ENCODE measurements around the gene MITF.

MITF gene

GRCh38 chr3:69926385-69926784 is 187.1 kb downstream of the MITF start:
- DNase-seq (ENCODE audit: low read depth), result no peak
- TF ChIP-seq, protein P1, sequence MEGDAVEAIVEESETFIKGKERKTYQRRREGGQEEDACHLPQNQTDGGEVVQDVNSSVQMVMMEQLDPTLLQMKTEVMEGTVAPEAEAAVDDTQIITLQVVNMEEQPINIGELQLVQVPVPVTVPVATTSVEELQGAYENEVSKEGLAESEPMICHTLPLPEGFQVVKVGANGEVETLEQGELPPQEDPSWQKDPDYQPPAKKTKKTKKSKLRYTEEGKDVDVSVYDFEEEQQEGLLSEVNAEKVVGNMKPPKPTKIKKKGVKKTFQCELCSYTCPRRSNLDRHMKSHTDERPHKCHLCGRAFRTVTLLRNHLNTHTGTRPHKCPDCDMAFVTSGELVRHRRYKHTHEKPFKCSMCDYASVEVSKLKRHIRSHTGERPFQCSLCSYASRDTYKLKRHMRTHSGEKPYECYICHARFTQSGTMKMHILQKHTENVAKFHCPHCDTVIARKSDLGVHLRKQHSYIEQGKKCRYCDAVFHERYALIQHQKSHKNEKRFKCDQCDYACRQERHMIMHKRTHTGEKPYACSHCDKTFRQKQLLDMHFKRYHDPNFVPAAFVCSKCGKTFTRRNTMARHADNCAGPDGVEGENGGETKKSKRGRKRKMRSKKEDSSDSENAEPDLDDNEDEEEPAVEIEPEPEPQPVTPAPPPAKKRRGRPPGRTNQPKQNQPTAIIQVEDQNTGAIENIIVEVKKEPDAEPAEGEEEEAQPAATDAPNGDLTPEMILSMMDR (IDR thresholded peaks at IDR 0.05; ENCODE audit: low read depth, low read length), result no peak
- TF ChIP-seq, protein P2, sequence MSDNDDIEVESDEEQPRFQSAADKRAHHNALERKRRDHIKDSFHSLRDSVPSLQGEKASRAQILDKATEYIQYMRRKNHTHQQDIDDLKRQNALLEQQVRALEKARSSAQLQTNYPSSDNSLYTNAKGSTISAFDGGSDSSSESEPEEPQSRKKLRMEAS (IDR thresholded peaks at IDR 0.05; ENCODE audit: low read depth, low read length), result no peak
- TF ChIP-seq MYC (IDR thresholded peaks at IDR 0.05; ENCODE audit: low read depth, low read length), result no peak
- no peak for TF ChIP-seq POLR2A (IDR thresholded peaks at IDR 0.05; ENCODE audit: extremely low read depth, insufficient read length)
- H3K4me3 ChIP-seq (ENCODE audit: low read depth, low read length), result no peak overlapping the region

DNA sequence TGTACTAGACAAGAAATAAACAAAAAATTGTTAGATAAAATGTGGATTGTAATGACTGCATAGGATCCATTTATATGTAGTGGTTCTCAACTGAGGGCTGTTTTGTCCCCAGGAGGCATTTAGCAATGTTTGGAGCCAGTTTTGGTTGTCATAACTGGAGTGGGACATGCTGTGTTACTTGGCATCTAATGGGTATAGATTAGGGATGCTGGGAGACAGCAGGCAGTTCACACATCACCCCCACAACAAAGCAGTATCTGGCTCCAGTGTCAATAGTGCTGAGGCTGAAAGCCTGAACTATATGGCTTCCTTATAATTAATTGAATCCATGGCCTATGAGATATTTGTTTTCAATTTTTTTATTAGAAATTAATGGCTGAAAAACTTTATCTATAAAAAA is 188.3 kb downstream of the MITF start:
- DNase-seq (ENCODE audit: low read depth), result no peak
- no peak overlapping the region for H3K4me3 ChIP-seq (ENCODE audit: low read depth, low read length)
- TF ChIP-seq MYC (IDR thresholded peaks at IDR 0.05; ENCODE audit: low read depth, low read length), result no peak
- TF ChIP-seq, protein P2 (IDR thresholded peaks at IDR 0.05; ENCODE audit: low read depth, low read length), result no peak

DNA sequence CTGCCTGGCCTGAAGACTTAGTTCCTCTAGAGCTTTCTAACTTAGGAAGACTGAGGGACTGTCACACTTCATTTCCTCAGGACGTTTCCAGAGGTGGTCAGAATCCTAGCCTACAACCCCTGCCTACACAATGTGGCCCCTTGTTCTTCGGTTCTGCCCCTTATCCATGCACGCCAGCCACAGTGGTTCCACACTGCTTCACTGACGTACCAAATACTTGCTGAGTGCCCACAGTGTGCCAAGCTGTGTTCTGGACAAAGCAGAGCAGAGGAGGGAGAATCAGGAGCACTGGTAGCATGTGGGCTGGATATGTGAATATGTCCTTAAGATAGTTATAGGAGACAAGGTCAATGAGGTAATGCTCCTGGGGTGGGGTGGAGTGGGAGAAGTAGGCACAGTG is 189.8 kb downstream of the MITF start:
- no peak overlapping the region for H3K4me3 ChIP-seq (ENCODE audit: low read depth, low read length)
- DNase-seq (ENCODE audit: low read depth), result no peak
- TF ChIP-seq, protein P1 (IDR thresholded peaks at IDR 0.05; ENCODE audit: low read depth, low read length), result no peak
- TF ChIP-seq MYC (IDR thresholded peaks at IDR 0.05; ENCODE audit: low read depth, low read length) (no peak), POLR2A (IDR thresholded peaks at IDR 0.05; ENCODE audit: extremely low read depth, insufficient read length) (no peak)
- TF ChIP-seq, protein P2 (IDR thresholded peaks at IDR 0.05; ENCODE audit: low read depth, low read length), result no peak

DNA sequence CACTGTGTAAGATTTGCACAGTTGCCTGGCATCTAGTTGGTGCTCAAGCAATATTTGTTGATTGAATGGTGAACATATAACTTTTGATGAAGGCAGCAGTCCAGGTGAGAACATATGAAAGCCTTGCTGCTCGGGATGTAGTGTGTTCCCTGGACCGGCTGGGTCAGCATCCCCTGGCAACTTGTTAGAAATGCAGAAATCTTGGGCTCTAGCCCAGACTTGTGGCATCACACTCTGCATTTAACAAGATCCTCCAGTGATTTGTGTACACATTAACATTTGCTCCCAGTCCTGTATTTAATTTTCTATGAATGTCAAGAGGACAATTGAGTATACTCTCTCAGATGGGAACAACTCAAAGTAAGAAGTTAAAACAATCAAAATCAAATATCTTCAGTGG is 191.3 kb downstream of the MITF start:
- TF ChIP-seq, protein P1 (IDR thresholded peaks at IDR 0.05; ENCODE audit: low read depth, low read length), result no peak
- TF ChIP-seq POLR2A (IDR thresholded peaks at IDR 0.05; ENCODE audit: extremely low read depth, insufficient read length) (no peak), MYC (IDR thresholded peaks at IDR 0.05; ENCODE audit: low read depth, low read length) (no peak)
- TF ChIP-seq, protein P2 (IDR thresholded peaks at IDR 0.05; ENCODE audit: low read depth, low read length), result no peak
- no peak overlapping the region for H3K4me3 ChIP-seq (ENCODE audit: low read depth, low read length)
- no peak for DNase-seq (ENCODE audit: low read depth)

DNA sequence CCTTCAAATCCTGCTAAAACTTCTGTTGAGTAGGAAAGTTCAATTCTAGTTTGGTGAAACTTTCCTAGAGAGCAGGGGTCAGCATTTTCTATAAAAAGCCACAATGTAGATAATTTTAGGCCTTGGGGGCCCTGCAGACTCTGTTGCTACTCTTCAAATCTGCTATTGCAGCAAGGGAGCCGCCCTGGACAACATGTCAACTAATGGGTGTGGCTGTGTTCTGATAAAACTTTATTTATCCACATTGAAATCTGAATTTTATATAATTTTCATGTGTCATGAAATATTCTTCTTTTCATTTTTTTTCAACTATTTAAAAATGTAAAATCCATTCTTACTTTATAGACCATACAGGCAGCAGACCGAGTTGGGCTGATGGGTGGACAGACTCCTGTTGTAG is 192.8 kb downstream of the MITF start:
- H3K4me3 ChIP-seq (ENCODE audit: low read depth, low read length), result no peak overlapping the region
- no peak for DNase-seq (ENCODE audit: low read depth)
- TF ChIP-seq, protein P1 (IDR thresholded peaks at IDR 0.05; ENCODE audit: low read depth, low read length), result no peak
- no peak for TF ChIP-seq POLR2A (IDR thresholded peaks at IDR 0.05; ENCODE audit: extremely low read depth, insufficient read length)
- no peak for TF ChIP-seq MYC (IDR thresholded peaks at IDR 0.05; ENCODE audit: low read depth, low read length)
- TF ChIP-seq, protein P2 (IDR thresholded peaks at IDR 0.05; ENCODE audit: low read depth, low read length), result no peak

DNA sequence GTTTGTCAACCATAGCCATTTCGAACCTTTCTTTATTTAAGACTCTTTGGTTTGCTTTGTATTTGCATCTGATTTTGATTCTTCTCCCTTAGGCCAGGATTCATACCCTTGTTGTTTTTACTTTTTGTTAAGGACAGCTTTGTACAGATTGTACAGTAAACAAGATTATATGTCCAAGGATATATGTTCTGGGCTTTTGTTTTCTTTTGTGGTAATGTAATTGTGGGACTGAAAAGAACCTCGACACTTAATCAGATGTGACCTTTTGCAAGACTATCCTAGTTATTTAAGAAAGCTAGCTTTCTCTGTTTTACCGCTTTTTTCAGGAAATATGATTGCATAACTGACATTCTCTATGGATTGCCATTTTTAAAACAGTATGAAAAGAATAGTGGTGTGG is 193.2 kb downstream of the MITF start:
- H3K4me3 ChIP-seq (ENCODE audit: low read depth, low read length), result no peak overlapping the region
- TF ChIP-seq, protein P1 (IDR thresholded peaks at IDR 0.05; ENCODE audit: low read depth, low read length), result no peak
- TF ChIP-seq MYC (IDR thresholded peaks at IDR 0.05; ENCODE audit: low read depth, low read length), result no peak
- TF ChIP-seq POLR2A (IDR thresholded peaks at IDR 0.05; ENCODE audit: extremely low read depth, insufficient read length), result no peak
- TF ChIP-seq, protein P2 (IDR thresholded peaks at IDR 0.05; ENCODE audit: low read depth, low read length), result no peak
- DNase-seq (ENCODE audit: low read depth), result no peak
